H1 (cell line): Measurements from ENCODE around the gene EYA2. TPM values are rescaled to one million over a fixed set of nuclear protein-coding genes. Genes with fewer than 3 reads are reported as not detected.

Experiments used
- CTCF ChIA-PET: fragments of 300-600 bp; sonication (Branson Sonifier 250); formaldehyde crosslinking; loops from one replicate; lab custom pipeline; 2021; ENCODE audit not compliant: partially characterized antibody; lab: Charles Lee
- POLR2A ChIA-PET: fragments of 300-600 bp; sonication (Branson Sonifier 250); formaldehyde crosslinking; loops from one replicate; lab custom pipeline; 2021; ENCODE audit warnings: inconsistent platforms; ENCODE audit not compliant: partially characterized antibody; lab: Charles Lee
- DNase-seq, 2 experiments: peaks; one replicate each; pipeline versions ENCODE4 v3.0.0 to v3.0.0-alpha.2; 2010 to 2022; ENCODE audit warnings: low spot score in 2 of 2, low read depth in 1 of 2, mixed read lengths in 1 of 2
- FAIRE-seq: peaks from 2 replicates; lab custom pipeline; 2011; peaks lifted over from hg19 to GRCh38; lab: Jason Lieb, UNC
- H2AFZ ChIP-seq: 2 replicates; pipeline ENCODE4 v1.8.1; 2012; ENCODE audit warnings: low read length, inconsistent platforms
- H2AK5ac ChIP-seq: 2 replicates; pipeline ENCODE4 v1.6.1; 2013; ENCODE audit warnings: low read depth, low read length
- H2BK120ac ChIP-seq: replicated peaks from 2 replicates; pipeline ENCODE3; 2013; ENCODE audit warnings: low read depth, low read length, inconsistent platforms
- H2BK12ac ChIP-seq: 2 replicates; pipeline ENCODE4 v1.6.1; 2013; ENCODE audit warnings: low read depth, low read length
- H2BK15ac ChIP-seq: 2 replicates; pipeline ENCODE4 v1.6.1; 2013; ENCODE audit warnings: low read length
- H2BK20ac ChIP-seq: 2 replicates; pipeline ENCODE4 v1.6.1; 2013; ENCODE audit warnings: low read length
- H2BK5ac ChIP-seq: 2 replicates; pipeline ENCODE4 v1.6.1; 2013; ENCODE audit warnings: low read depth, low read length
- H3K14ac ChIP-seq: 2 replicates; pipeline ENCODE4 v1.6.1; 2013; ENCODE audit warnings: inconsistent platforms; ENCODE audit not compliant: insufficient read length
- H3K18ac ChIP-seq: 2 replicates; pipeline ENCODE4 v1.6.1; 2013; ENCODE audit warnings: low read length; ENCODE audit errors: extremely low read depth
- H3K23ac ChIP-seq: 2 replicates; pipeline ENCODE4 v1.6.1; 2013; ENCODE audit warnings: inconsistent platforms; ENCODE audit not compliant: insufficient read length
- H3K23me2 ChIP-seq: 2 replicates; pipeline ENCODE4 v1.6.1; 2013; ENCODE audit warnings: low read depth, low read length
- H3K27ac ChIP-seq: 2 replicates; pipeline ENCODE4 v1.6.1; 2011; ENCODE audit warnings: low read depth, low read length, inconsistent platforms
- H3K27me3 ChIP-seq, 4 experiments: replicated peaks in 1 of 4; 1 replicate in 1 of 4; 2 replicates in 3 of 4; pipeline versions ENCODE4 v1.6.1 to v1.8.1; 2011 to 2013; ENCODE audit warnings: low read length in 3 of 4, mild to moderate bottlenecking in 3 of 4, inconsistent platforms in 2 of 4, mixed read lengths in 2 of 4, moderate library complexity in 1 of 4; ENCODE audit not compliant: control insufficient read depth in 3 of 4, insufficient read depth in 3 of 4; ENCODE audit errors: extremely low read depth in 1 of 4
- H3K36me3 ChIP-seq, 4 experiments: 2 replicates each; pipeline versions ENCODE4 v1.6.1 to v1.8.1; 2011 to 2013; ENCODE audit warnings: mild to moderate bottlenecking in 4 of 4, low read length in 3 of 4, moderate library complexity in 2 of 4, control low read depth in 1 of 4, inconsistent platforms in 1 of 4; ENCODE audit not compliant: insufficient read depth in 4 of 4, control insufficient read depth in 2 of 4
- H3K4ac ChIP-seq: replicated peaks from 2 replicates; pipeline ENCODE3; 2013; ENCODE audit warnings: low read length, low read depth, mixed read lengths, inconsistent platforms; ENCODE audit not compliant: insufficient read length
- H3K4me1 ChIP-seq, 4 experiments: replicated peaks in 1 of 4; 1 replicate in 1 of 4; 2 replicates in 3 of 4; pipeline versions ENCODE4 v1.6.1 to v1.8.1; 2011 to 2013; ENCODE audit warnings: low read length in 3 of 4, inconsistent platforms in 2 of 4, mixed read lengths in 1 of 4; ENCODE audit not compliant: insufficient read depth in 4 of 4, control insufficient read depth in 3 of 4
- H3K4me2 ChIP-seq, 2 experiments: 2 replicates each; pipeline versions ENCODE4 v1.6.1 to v1.8.1; 2011 to 2013; ENCODE audit warnings: low read depth in 2 of 2, low read length in 2 of 2, control low read depth in 1 of 2, inconsistent platforms in 1 of 2, mild to moderate bottlenecking in 1 of 2; ENCODE audit not compliant: insufficient read depth in 1 of 2
- H3K4me3 ChIP-seq, 4 experiments: fragments of 200-600, 300-600 bp in 1 of 4; sonication (generic), shearing (Covaris generic), sonication (Bioruptor Twin) in 1 of 4; 2 replicates each; pipeline versions ENCODE4 v1.5.1 to v1.8.1; 2011 to 2016; ENCODE audit warnings: low read length in 4 of 4, low read depth in 3 of 4, control low read depth in 2 of 4, inconsistent platforms in 2 of 4, mild to moderate bottlenecking in 2 of 4, mixed read lengths in 1 of 4, moderate library complexity in 1 of 4; ENCODE audit not compliant: insufficient read depth in 2 of 4; ENCODE audit errors: extremely low read depth in 1 of 4
- H3K56ac ChIP-seq: replicated peaks from 2 replicates; pipeline ENCODE3; 2013; ENCODE audit warnings: low read depth, mild to moderate bottlenecking, mixed read lengths, low read length, inconsistent platforms; ENCODE audit not compliant: insufficient read length
- H3K79me1 ChIP-seq: 2 replicates; pipeline ENCODE4 v1.6.1; 2013; ENCODE audit warnings: low read depth, low read length, control low read depth
- H3K79me2 ChIP-seq, 2 experiments: 2 replicates each; pipeline versions ENCODE4 v1.6.1 to v1.8.1; 2012 to 2013; ENCODE audit warnings: low read length in 2 of 2, mild to moderate bottlenecking in 2 of 2, inconsistent platforms in 1 of 2; ENCODE audit not compliant: insufficient read depth in 2 of 2, control insufficient read depth in 1 of 2
- H3K9ac ChIP-seq, 4 experiments: replicated peaks in 1 of 4; 1 replicate in 1 of 4; 2 replicates in 3 of 4; pipeline versions ENCODE4 v1.6.1 to v1.8.1; 2011 to 2013; ENCODE audit warnings: low read depth in 3 of 4, low read length in 3 of 4, control low read depth in 2 of 4, mild to moderate bottlenecking in 2 of 4, moderate library complexity in 2 of 4, inconsistent platforms in 1 of 4; ENCODE audit errors: extremely low read depth in 1 of 4
- H3K9me3 ChIP-seq, 2 experiments: 2 replicates each; pipeline versions ENCODE4 v1.6.1 to v1.8.1; 2012 to 2013; ENCODE audit warnings: mild to moderate bottlenecking in 2 of 2, moderate library complexity in 2 of 2, control low read depth in 1 of 2, inconsistent platforms in 1 of 2, low read depth in 1 of 2, low read length in 1 of 2, mixed read lengths in 1 of 2; ENCODE audit not compliant: insufficient read depth in 2 of 2
- H4K20me1 ChIP-seq, 2 experiments: replicated peaks in 1 of 2; 2 replicates each; pipeline versions ENCODE3 to v1.8.1; 2011 to 2013; ENCODE audit warnings: inconsistent platforms in 2 of 2, low read length in 2 of 2, mild to moderate bottlenecking in 1 of 2; ENCODE audit not compliant: insufficient read depth in 2 of 2, control insufficient read depth in 1 of 2
- H4K5ac ChIP-seq: 2 replicates; pipeline ENCODE4 v1.6.1; 2013; ENCODE audit warnings: low read length, low read depth, mixed read lengths, inconsistent platforms; ENCODE audit not compliant: insufficient read length
- H4K8ac ChIP-seq: 2 replicates; pipeline ENCODE4 v1.8.0; 2013; ENCODE audit warnings: mild to moderate bottlenecking, moderate library complexity, low read length, inconsistent platforms; ENCODE audit not compliant: insufficient read depth; ENCODE audit errors: extremely low read depth
- H4K91ac ChIP-seq: replicated peaks from 2 replicates; pipeline ENCODE3; 2013; ENCODE audit warnings: low read length, mixed read lengths, inconsistent platforms; ENCODE audit not compliant: insufficient read length
- EP300 ChIP-seq, 2 experiments: IDR thresholded peaks; 1 replicate in 1 of 2; 2 replicates in 1 of 2; pipeline ENCODE4 v1.6.1; 2011 to 2012; ENCODE audit warnings: low read depth in 2 of 2, low read length in 2 of 2, mild to moderate bottlenecking in 2 of 2, borderline replicate concordance in 1 of 2, inconsistent platforms in 1 of 2, moderate library complexity in 1 of 2
- EZH2 ChIP-seq: fragments of 200-600 bp; sonication (generic); IDR thresholded peaks from 2 replicates; pipeline ENCODE4 v1.7.1; 2012; ENCODE audit warnings: low read depth, mild to moderate bottlenecking, moderate library complexity, low read length, inconsistent platforms; ENCODE audit not compliant: severe bottlenecking
- JUN ChIP-seq: IDR thresholded peaks from 2 replicates; pipeline ENCODE4 v1.6.1; 2011; ENCODE audit warnings: low read depth, mild to moderate bottlenecking, improper control_type of control experiment, low read length
- KDM1A ChIP-seq: fragments of 200-600, 300-600 bp; sonication (generic); IDR thresholded peaks from 2 replicates; pipeline ENCODE4 v1.7.1; 2016; ENCODE audit warnings: mild to moderate bottlenecking, low read length, borderline replicate concordance
- KDM5A ChIP-seq: fragments of 200-600 bp; IDR thresholded peaks from 2 replicates; pipeline ENCODE4 v1.7.1; 2012; ENCODE audit warnings: mild to moderate bottlenecking, low read length, inconsistent platforms, mixed read lengths
- NRF1 ChIP-seq: IDR thresholded peaks from 2 replicates; pipeline ENCODE4 v1.6.1; 2011; ENCODE audit warnings: mild to moderate bottlenecking, low read depth, low read length, improper control_type of control experiment
- TAF1 ChIP-seq: IDR thresholded peaks from 2 replicates; pipeline ENCODE4 v1.6.1; 2011; ENCODE audit warnings: mild to moderate bottlenecking, low read depth, low read length
- ZNF274 ChIP-seq: IDR thresholded peaks from 2 replicates; pipeline ENCODE4 v1.7.0; 2012; ENCODE audit warnings: low read length, borderline replicate concordance; ENCODE audit errors: extremely low read depth
- WGBS, 2 experiments: shearing (Covaris generic) in 1 of 2; methylation state at CpG; one replicate each; pipeline versions ENCODE4 v1.1.6 to v1.1.7; 2013 to 2015; ENCODE audit warnings: low lambda C conversion rate in 2 of 2, mixed read lengths in 2 of 2, inconsistent platforms in 1 of 2, low coverage in 1 of 2, missing lambda C conversion rate in 1 of 2; ENCODE audit not compliant: insufficient replicate concordance in 2 of 2, insufficient coverage in 1 of 2, insufficient read length in 1 of 2; ENCODE audit errors: extremely low coverage in 1 of 2, missing lambda C conversion rate in 1 of 2; 5-methylcytosine and 5-hydroxymethylcytosine counted together
- polyA plus RNA-seq, 7 experiments: library from polyadenylated mRNA; depleted of rRNA in 3 of 7; stranded (reverse) in 5 of 7; unstranded in 2 of 7; fragments of >200 nt in 5 of 7; fragments of 200-250 nt in 2 of 7; gene quantifications; 1 replicate in 5 of 7; 2 replicates in 1 of 7; 4 replicates in 1 of 7; pipeline versions ENCODE4 v1.2.1 to v1.2.3, GENCODE V29; 2011 to 2013; ENCODE audit warnings: missing spikeins in 2 of 7, mixed read lengths in 2 of 7
- total RNA-seq: library from RNA; stranded (reverse); fragmentation: NEBNext Ultra II Directional; extraction: Animal tissue kit (Norgen Biotek cat#: 25700); gene quantifications from 2 replicates; pipeline ENCODE4 v1.2.1, GENCODE V29; 2021
- TF ChIP-seq, protein P1 (sequence below): IDR thresholded peaks from 2 replicates; pipeline ENCODE4 v1.6.1; 2012; ENCODE audit warnings: low read length, inconsistent platforms
- TF ChIP-seq, protein P2 (sequence below): IDR thresholded peaks from 2 replicates; pipeline ENCODE4 v1.6.1; 2012; ENCODE audit warnings: inconsistent platforms

Gene EYA2
- total and polyA plus RNA-seq, 2 of the 8 experiments (the other 6 are each of a cell fraction or from before 2014, with no cell fraction given) = 1.6 to 1.7 TPM

DNA sequence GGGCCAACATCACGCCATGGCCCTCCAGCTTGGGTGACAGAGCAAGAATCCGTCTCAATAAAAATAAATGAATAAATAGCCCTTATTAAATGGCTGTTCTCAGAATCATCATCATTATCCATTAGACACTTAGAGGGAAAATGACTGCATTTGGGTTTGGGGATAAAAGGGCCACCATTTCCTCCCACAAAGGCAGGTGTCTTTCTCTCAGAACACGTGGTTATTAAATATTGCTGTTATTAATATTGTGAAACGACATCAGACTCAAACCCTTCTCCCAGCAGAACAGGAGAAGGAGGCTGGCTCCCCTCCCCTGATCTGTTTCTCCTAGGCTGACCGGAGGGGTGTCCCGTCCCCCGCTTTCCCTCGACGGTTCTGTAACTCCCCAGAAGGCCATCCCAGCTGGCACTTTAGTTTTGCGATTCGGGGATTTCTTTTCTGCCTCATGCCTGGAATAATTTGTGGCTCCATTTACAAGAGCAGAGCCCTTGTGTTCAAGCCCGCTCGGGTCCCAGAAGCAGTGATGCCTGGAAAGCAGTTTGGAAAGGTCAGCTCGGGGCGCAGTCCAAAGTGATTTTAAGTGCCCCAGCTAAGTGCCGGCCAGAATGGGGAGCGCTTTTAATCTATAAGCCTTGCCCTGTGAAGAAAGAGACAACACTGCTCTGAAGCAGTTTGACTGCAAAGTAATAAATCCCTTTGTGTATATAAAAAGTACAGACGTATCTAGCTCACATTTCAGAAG lies 41.9 kb downstream of the EYA2 start:
- no peak overlapping the region for H3K27ac ChIP-seq
- H3K23ac ChIP-seq = no peak overlapping the region
- H3K4me1 ChIP-seq = no peaks in the 10 kb centered on the region
- CTCF ChIA-PET = no interaction called here
- no peaks in the 10 kb centered on the region for H3K27me3 ChIP-seq
- H4K20me1 ChIP-seq = no peaks in the 10 kb centered on the region
- H4K5ac ChIP-seq = no peak overlapping the region
- H3K4ac ChIP-seq = no peak overlapping the region
- no peak overlapping the region for H2BK12ac ChIP-seq
- H3K14ac ChIP-seq = no peak overlapping the region
- no peaks in the 10 kb centered on the region for H3K36me3 ChIP-seq
- no peaks in the 10 kb centered on the region for H3K9me3 ChIP-seq
- no peak overlapping the region for H2AFZ ChIP-seq
- no peaks in the 10 kb centered on the region; the same call in 1 of the 2 replicates for H3K23me2 ChIP-seq
- no peak for DNase-seq
- no peaks in the 10 kb centered on the region for H3K79me1 ChIP-seq
- WGBS, 2 experiments = 92% methylated on average over 14 of the region's 18 CpGs; no CpG with 5 or more reads in 1 of the 2 experiments
- no peak overlapping the region for H2BK120ac ChIP-seq
- H3K56ac ChIP-seq = no peak overlapping the region
- H2BK5ac ChIP-seq = no peak overlapping the region
- TF ChIP-seq, protein P1, sequence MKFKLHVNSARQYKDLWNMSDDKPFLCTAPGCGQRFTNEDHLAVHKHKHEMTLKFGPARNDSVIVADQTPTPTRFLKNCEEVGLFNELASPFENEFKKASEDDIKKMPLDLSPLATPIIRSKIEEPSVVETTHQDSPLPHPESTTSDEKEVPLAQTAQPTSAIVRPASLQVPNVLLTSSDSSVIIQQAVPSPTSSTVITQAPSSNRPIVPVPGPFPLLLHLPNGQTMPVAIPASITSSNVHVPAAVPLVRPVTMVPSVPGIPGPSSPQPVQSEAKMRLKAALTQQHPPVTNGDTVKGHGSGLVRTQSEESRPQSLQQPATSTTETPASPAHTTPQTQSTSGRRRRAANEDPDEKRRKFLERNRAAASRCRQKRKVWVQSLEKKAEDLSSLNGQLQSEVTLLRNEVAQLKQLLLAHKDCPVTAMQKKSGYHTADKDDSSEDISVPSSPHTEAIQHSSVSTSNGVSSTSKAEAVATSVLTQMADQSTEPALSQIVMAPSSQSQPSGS = no peak
- no peak for TF ChIP-seq EZH2
- TF ChIP-seq, protein P2, sequence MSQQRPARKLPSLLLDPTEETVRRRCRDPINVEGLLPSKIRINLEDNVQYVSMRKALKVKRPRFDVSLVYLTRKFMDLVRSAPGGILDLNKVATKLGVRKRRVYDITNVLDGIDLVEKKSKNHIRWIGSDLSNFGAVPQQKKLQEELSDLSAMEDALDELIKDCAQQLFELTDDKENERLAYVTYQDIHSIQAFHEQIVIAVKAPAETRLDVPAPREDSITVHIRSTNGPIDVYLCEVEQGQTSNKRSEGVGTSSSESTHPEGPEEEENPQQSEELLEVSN = no peak
- no peak for TF ChIP-seq ZNF274
- no peak for TF ChIP-seq NRF1
- no peak for TF ChIP-seq TAF1
- TF ChIP-seq EP300 (IDR thresholded peaks at IDR 0.05; ENCODE audit: borderline replicate concordance in 1 of 2, low read depth in 2 of 2, low read length in 2 of 2) = no peak
- TF ChIP-seq KDM5A = no peak
- no peak for TF ChIP-seq JUN
- TF ChIP-seq KDM1A = no peak
- TF ChIP-seq, all 59 proteins: peak for 0
- H3K4me2 ChIP-seq = no peak overlapping the region
- no peak overlapping the region for H2BK15ac ChIP-seq
- H3K79me2 ChIP-seq = no peaks in the 10 kb centered on the region
- no peak overlapping the region for H2AK5ac ChIP-seq
- no peak overlapping the region for H2BK20ac ChIP-seq
- no peak overlapping the region for H3K4me3 ChIP-seq
- H3K9ac ChIP-seq = no peak overlapping the region
- H3K18ac ChIP-seq = no peak overlapping the region
- POLR2A ChIA-PET = no interaction called here
- H4K8ac ChIP-seq = no peak overlapping the region
- FAIRE-seq = no peak
- no peak overlapping the region for H4K91ac ChIP-seq
